ENCODE results near the gene AP3M1.

DNA sequence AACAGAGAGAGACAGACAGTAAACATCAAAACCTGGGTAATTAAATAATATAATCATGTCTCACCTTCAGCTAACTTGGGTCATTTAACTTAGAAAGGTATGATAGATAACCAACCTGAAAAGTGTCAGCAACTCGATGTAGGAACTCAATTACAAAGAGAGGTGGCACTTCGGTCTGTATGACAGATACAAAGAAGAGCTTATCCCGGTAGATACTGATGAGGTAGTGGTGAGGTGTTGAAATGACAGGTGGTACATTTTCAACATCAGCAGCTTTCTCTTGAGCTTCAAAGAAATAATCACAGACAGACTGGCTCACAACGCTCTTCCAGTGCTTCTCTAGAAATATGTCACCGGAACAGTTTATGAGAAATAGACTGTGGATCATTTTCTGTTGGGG is 12.6 kb downstream of the AP3M1 start:
- TF ChIP-seq, protein P1, sequence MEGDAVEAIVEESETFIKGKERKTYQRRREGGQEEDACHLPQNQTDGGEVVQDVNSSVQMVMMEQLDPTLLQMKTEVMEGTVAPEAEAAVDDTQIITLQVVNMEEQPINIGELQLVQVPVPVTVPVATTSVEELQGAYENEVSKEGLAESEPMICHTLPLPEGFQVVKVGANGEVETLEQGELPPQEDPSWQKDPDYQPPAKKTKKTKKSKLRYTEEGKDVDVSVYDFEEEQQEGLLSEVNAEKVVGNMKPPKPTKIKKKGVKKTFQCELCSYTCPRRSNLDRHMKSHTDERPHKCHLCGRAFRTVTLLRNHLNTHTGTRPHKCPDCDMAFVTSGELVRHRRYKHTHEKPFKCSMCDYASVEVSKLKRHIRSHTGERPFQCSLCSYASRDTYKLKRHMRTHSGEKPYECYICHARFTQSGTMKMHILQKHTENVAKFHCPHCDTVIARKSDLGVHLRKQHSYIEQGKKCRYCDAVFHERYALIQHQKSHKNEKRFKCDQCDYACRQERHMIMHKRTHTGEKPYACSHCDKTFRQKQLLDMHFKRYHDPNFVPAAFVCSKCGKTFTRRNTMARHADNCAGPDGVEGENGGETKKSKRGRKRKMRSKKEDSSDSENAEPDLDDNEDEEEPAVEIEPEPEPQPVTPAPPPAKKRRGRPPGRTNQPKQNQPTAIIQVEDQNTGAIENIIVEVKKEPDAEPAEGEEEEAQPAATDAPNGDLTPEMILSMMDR (IDR thresholded peaks at IDR 0.05) = no peak
- TF ChIP-seq POLR2A (IDR thresholded peaks at IDR 0.05) = no peak

Measured in thyroid gland (tissue), 4 donors.